Measurements from ENCODE around the gene EEF1E1.

Gene EEF1E1

DNA sequence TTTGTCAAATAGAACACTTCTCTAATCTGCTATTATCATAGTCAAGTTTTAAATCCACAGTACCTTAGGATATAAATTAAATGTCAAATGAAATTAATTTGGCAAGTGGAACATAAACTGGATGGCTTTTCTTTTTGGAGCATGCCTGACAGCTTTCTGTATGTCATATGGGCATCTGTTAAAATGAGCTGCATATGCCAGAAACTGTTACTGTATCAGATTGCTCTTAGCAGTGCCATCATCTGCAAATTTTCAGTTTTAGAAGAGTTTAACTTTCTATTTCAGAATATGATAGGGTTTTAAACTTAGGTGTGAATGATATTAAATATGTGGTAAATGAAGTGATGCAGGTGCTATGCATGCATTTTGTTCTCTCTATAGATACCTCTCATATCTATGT lies 3.4 kb upstream of the EEF1E1 start:
- Histone ChIP-seq H3K9ac (ENCODE audit: low read depth, low read length) (no peak overlapping the region), H3K4me2 (ENCODE audit: insufficient read depth, low read length) (no peak overlapping the region), H3K4me1 (ENCODE audit: insufficient read depth, low read length) (peaks cover 13% of the 10 kb centered on the region), H3K27ac (ENCODE audit: low read length) (no peak overlapping the region), H3K36me3 (ENCODE audit: insufficient read depth, low read length) (no peaks in the 10 kb centered on the region), H3K79me2 (ENCODE audit: insufficient read depth, low read length) (peaks cover 15% of the 10 kb centered on the region), H3K9me3 (ENCODE audit: insufficient read depth, low read length, severe bottlenecking) (no peaks in the 10 kb centered on the region), H2AFZ (ENCODE audit: low read depth, low read length) (no peak overlapping the region), H3K4me3 (ENCODE audit: low read depth in 1 of 2, low read length in 2 of 2) (no peak overlapping the region), H3K27me3 (ENCODE audit: insufficient read depth, low read length, poor library complexity) (no peaks in the 10 kb centered on the region), H4K20me1 (ENCODE audit: insufficient read depth, low read length) (no peaks in the 10 kb centered on the region)
- TF ChIP-seq, protein P1, sequence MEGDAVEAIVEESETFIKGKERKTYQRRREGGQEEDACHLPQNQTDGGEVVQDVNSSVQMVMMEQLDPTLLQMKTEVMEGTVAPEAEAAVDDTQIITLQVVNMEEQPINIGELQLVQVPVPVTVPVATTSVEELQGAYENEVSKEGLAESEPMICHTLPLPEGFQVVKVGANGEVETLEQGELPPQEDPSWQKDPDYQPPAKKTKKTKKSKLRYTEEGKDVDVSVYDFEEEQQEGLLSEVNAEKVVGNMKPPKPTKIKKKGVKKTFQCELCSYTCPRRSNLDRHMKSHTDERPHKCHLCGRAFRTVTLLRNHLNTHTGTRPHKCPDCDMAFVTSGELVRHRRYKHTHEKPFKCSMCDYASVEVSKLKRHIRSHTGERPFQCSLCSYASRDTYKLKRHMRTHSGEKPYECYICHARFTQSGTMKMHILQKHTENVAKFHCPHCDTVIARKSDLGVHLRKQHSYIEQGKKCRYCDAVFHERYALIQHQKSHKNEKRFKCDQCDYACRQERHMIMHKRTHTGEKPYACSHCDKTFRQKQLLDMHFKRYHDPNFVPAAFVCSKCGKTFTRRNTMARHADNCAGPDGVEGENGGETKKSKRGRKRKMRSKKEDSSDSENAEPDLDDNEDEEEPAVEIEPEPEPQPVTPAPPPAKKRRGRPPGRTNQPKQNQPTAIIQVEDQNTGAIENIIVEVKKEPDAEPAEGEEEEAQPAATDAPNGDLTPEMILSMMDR (IDR thresholded peaks at IDR 0.05; ENCODE audit: borderline replicate concordance, extremely low read depth, low read length, poor library complexity, severe bottlenecking) = no peak
- no peak for TF ChIP-seq EZH2 (IDR thresholded peaks at IDR 0.05; ENCODE audit: borderline replicate concordance, low read depth, low read length, severe bottlenecking)
- ATAC-seq (ENCODE audit: insufficient read depth, low read depth) = no peak
- DNase-seq = no peak

DNA sequence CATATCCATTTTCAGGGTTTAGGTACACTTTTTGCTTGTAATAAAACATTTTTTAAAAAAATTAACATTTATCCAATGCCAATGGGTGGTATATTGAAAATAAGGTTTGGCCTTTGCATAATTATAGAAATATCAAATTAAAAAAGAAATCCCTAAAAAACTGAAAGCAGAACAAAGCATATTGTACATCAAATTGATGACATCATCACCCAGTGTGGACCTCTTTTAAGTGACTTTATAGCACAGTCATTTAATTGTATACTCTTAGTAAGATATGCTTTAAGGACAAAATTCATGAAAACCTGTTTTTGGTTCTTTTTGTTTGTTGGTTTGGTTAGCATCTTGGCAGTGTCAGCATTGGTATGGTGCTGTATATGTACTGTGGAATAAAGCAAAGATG lies 1.4 kb upstream of the EEF1E1 start:
- no peak for TF ChIP-seq EZH2 (IDR thresholded peaks at IDR 0.05; ENCODE audit: borderline replicate concordance, low read depth, low read length, severe bottlenecking)
- TF ChIP-seq, protein P1 (IDR thresholded peaks at IDR 0.05; ENCODE audit: borderline replicate concordance, extremely low read depth, low read length, poor library complexity, severe bottlenecking) = no peak
- H4K20me1 ChIP-seq (ENCODE audit: insufficient read depth, low read length) = no peaks in the 10 kb centered on the region

DNA sequence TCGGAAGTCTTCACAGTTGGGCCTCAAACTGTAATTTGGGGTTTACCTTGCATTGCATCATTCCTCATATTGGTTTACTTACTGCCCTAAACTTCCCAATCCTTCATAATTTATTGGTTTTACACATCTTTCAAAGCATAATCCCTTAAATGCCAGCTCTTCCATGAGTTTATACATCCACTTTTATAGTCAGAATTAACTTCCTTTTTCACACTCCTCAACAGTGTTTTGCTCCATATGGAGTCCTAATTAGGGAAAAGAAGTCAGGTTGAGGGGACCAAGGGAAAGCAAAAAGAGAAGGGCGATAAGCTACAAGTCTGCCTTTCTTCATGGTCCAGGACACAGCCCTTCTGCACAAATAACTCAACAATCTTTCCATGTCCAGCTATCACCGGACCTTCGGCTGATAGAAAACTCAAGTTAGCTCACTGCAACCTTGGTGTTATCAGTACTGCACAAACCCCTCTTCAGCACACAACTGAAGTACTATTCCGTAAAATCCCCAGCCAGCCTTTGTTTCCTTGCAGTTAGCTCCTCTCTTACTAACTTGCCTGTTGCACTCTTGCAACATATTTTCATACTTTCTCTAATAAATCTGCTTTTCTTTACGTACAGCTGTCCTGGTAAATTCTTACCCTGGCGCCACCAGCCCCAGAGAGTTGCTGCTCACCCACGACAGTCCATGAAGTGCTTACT lies 2.0 kb downstream of the EEF1E1 start:
- TF ChIP-seq, protein P1 (IDR thresholded peaks at IDR 0.05; ENCODE audit: borderline replicate concordance, extremely low read depth, low read length, poor library complexity, severe bottlenecking) = no peak
- TF ChIP-seq EZH2 (IDR thresholded peaks at IDR 0.05; ENCODE audit: borderline replicate concordance, low read depth, low read length, severe bottlenecking) = no peak
- H3K79me2 ChIP-seq (ENCODE audit: insufficient read depth, low read length) = peaks cover 47% of the 10 kb centered on the region
- H2AFZ ChIP-seq (ENCODE audit: low read depth, low read length) = no peak overlapping the region
- H3K4me1 ChIP-seq (ENCODE audit: insufficient read depth, low read length) = peaks cover 24% of the 10 kb centered on the region
- DNase-seq = no peak
- H3K4me2 ChIP-seq (ENCODE audit: insufficient read depth, low read length) = peak overlapping the region; percentile 67; the same call in 1 of the 2 replicates
- H3K27ac ChIP-seq (ENCODE audit: low read length) = 0 out of 2 replicates have a peak overlapping the region, but pooled peaks have one; percentile 22
- peak overlapping the region in 1 of 2 experiments; percentile 45; a peak in 1 of 4 replicates for H3K4me3 ChIP-seq (ENCODE audit: low read depth in 1 of 2, low read length in 2 of 2)
- no peak for ATAC-seq (ENCODE audit: insufficient read depth, low read depth)
- no peak overlapping the region; the same call in 1 of the 2 replicates for H3K9ac ChIP-seq (ENCODE audit: low read depth, low read length)
- H3K36me3 ChIP-seq (ENCODE audit: insufficient read depth, low read length) = peaks cover 16% of the 10 kb centered on the region
- no peaks in the 10 kb centered on the region for H3K9me3 ChIP-seq (ENCODE audit: insufficient read depth, low read length, severe bottlenecking)
- no peaks in the 10 kb centered on the region for H3K27me3 ChIP-seq (ENCODE audit: insufficient read depth, low read length, poor library complexity)
- H4K20me1 ChIP-seq (ENCODE audit: insufficient read depth, low read length) = no peaks in the 10 kb centered on the region

More for the DNA sequence above, 1.4 kb upstream of the EEF1E1 start:
- H3K36me3 ChIP-seq (ENCODE audit: insufficient read depth, low read length) = no peaks in the 10 kb centered on the region
- DNase-seq (no peak), ATAC-seq (ENCODE audit: insufficient read depth, low read depth) (no peak)
- no peak overlapping the region for H3K4me3 ChIP-seq (ENCODE audit: low read depth in 1 of 2, low read length in 2 of 2)
- no peaks in the 10 kb centered on the region for H3K27me3 ChIP-seq (ENCODE audit: insufficient read depth, low read length, poor library complexity)
- peaks cover 24% of the 10 kb centered on the region for H3K4me1 ChIP-seq (ENCODE audit: insufficient read depth, low read length)
- no peaks in the 10 kb centered on the region for H3K9me3 ChIP-seq (ENCODE audit: insufficient read depth, low read length, severe bottlenecking)
- no peak overlapping the region for H3K9ac ChIP-seq (ENCODE audit: low read depth, low read length)
- H2AFZ ChIP-seq (ENCODE audit: low read depth, low read length) = no peak overlapping the region
- H3K4me2 ChIP-seq (ENCODE audit: insufficient read depth, low read length) = no peak overlapping the region
- peaks cover 34% of the 10 kb centered on the region for H3K79me2 ChIP-seq (ENCODE audit: insufficient read depth, low read length)
- no peak overlapping the region for H3K27ac ChIP-seq (ENCODE audit: low read length)
